Naive B cell (primary cell): ENCODE measurements around the gene KRTAP10-2. TPM values are rescaled to one million over a fixed set of nuclear protein-coding genes. Genes with fewer than 3 reads are reported as not detected.
"Not testable (repeated sequence)": the region's sequence is repeated elsewhere in the genome, so short reads cannot be mapped to it uniquely, and the experiment has no call there.

ENCODE experiments used
- ATAC-seq, 2 donors: fragments of 150-1000 bp; cut with Tn5 transposase; 2 replicates each; pipeline ENCODE4 v1.10.0; 2021; ENCODE audit warnings: low read depth in 2 of 2, mild to moderate bottlenecking in 2 of 2, moderate library complexity in 2 of 2
- DNase-seq: peaks from one replicate; pipeline ENCODE4 v3.0.0; 2022
- H3K27ac Mint-ChIP-seq, 6 donors: one replicate each; pipeline ENCODE4 v1.8.0; 2020 to 2022; ENCODE audit warnings: mild to moderate bottlenecking in 6 of 6, mixed read lengths in 6 of 6, moderate library complexity in 5 of 6, inconsistent platforms in 2 of 6
- H3K27me3 Mint-ChIP-seq, 3 donors: one replicate each; pipeline ENCODE4 v1.8.0; 2021 to 2022; ENCODE audit warnings: mixed read lengths in 3 of 3, mild to moderate bottlenecking in 1 of 3
- H3K36me3 Mint-ChIP-seq, 2 donors: one replicate each; pipeline ENCODE4 v1.8.0; 2020 to 2022; ENCODE audit warnings: mixed read lengths in 2 of 2, inconsistent platforms in 1 of 2, mild to moderate bottlenecking in 1 of 2
- H3K4me1 Mint-ChIP-seq, 3 donors: one replicate each; pipeline ENCODE4 v1.8.0; 2020 to 2022; ENCODE audit warnings: mixed read lengths in 3 of 3, inconsistent platforms in 1 of 3, mild to moderate bottlenecking in 1 of 3, moderate library complexity in 1 of 3
- H3K4me3 Mint-ChIP-seq, 8 donors: one replicate each; pipeline ENCODE4 v1.8.0; 2020 to 2022; ENCODE audit warnings: mild to moderate bottlenecking in 8 of 8, mixed read lengths in 8 of 8, moderate library complexity in 8 of 8, inconsistent platforms in 2 of 8
- H3K9me3 Mint-ChIP-seq, 7 donors: one replicate each; pipeline ENCODE4 v1.8.0; 2020 to 2022; ENCODE audit warnings: mixed read lengths in 7 of 7, mild to moderate bottlenecking in 5 of 7, inconsistent platforms in 2 of 7, moderate library complexity in 1 of 7
- polyA plus RNA-seq, 6 donors: library from polyadenylated mRNA; unstranded; fragments of 300-500 nt; fragmentation: Illumina TruSeq; gene quantifications; one replicate each; pipeline ENCODE4 v1.2.3, GENCODE V29; 2021; ENCODE audit warnings: low read depth in 6 of 6

The KRTAP10-2 gene, protein sequence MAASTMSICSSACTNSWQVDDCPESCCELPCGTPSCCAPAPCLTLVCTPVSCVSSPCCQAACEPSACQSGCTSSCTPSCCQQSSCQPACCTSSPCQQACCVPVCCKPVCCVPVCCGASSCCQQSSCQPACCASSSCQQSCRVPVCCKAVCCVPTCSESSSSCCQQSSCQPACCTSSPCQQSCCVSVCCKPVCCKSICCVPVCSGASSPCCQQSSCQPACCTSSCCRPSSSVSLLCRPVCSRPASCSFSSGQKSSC
- not detected for polyA plus RNA-seq

DNA sequence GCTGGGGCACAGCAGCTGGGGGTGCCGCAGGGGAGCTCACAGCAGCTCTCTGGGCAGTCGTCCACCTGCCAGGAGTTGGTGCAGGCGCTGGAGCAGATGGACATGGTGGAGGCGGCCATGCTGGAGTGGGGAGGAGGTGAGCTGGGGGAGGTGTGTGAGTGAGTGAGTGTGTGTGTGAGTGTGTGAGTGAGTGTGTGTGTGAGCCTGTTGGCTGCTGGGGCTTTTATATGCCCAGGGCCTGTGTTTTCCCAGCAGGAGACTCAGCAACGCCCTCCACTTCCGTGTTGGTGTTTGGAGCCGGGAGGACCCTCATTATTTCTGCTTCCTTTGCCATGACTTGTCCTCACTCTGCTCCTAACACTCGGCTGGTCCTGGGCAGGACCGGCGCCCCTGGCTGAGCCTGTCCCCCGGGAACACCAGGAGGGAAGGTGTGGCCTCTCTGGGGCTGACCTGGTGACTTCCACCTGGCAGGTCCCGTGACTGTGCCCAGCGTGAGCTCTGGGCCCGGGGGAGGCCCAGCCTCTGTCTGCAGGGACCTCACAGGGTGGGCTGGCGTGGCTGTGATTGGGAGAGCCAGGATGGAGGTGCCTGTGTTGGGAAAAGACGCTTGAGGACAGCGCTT lies at the start of gene KRTAP10-2:
TSS of gene KRTAP10-2 (minus strand) at position 166 of the 622 bp plus-strand sequence. CDS start at position 119, 47 bp downstream.
- ATAC-seq, result no peak
- Mint-ChIP-seq H3K27ac (peak within 1 kb of the TSS in 1 of 6 donors; percentile 26), H3K36me3 (peaks cover 13 to 29% of the 10 kb centered on the region in 2 donors), H3K9me3 (peaks cover 9 to 28% (median 18%) of the 10 kb centered on the region in 7 donors), H3K27me3 (peaks cover 20 to 75% (median 53%) of the 10 kb centered on the region in 3 donors), H3K4me3 (no peak within 1 kb of the TSS), H3K4me1 (peaks cover 7 to 20% (median 11%) of the 10 kb centered on the region in 3 donors)
- no peak for DNase-seq

DNA sequence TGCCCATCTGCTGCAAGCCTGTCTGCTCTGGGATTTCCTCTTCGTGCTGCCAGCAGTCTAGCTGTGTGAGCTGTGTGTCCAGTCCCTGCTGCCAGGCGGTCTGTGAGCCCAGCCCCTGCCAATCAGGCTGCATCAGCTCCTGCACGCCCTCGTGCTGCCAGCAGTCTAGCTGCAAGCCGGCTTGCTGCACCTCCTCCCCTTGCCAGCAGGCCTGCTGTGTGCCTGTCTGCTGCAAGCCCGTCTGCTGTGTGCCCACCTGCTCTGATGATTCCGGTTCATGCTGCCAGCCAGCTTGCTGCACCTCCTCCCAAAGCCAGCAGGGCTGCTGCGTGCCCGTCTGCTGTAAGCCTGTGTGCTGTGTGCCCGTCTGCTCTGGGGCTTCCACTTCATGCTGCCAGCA lies 49.8 kb upstream of the KRTAP10-2 start:
- Mint-ChIP-seq H3K27me3 (peaks cover 26 to 64% (median 46%) of the 10 kb centered on the region in 3 donors), H3K9me3 (peaks cover 4 to 40% (median 7%) of the 10 kb centered on the region in 7 donors)

DNA sequence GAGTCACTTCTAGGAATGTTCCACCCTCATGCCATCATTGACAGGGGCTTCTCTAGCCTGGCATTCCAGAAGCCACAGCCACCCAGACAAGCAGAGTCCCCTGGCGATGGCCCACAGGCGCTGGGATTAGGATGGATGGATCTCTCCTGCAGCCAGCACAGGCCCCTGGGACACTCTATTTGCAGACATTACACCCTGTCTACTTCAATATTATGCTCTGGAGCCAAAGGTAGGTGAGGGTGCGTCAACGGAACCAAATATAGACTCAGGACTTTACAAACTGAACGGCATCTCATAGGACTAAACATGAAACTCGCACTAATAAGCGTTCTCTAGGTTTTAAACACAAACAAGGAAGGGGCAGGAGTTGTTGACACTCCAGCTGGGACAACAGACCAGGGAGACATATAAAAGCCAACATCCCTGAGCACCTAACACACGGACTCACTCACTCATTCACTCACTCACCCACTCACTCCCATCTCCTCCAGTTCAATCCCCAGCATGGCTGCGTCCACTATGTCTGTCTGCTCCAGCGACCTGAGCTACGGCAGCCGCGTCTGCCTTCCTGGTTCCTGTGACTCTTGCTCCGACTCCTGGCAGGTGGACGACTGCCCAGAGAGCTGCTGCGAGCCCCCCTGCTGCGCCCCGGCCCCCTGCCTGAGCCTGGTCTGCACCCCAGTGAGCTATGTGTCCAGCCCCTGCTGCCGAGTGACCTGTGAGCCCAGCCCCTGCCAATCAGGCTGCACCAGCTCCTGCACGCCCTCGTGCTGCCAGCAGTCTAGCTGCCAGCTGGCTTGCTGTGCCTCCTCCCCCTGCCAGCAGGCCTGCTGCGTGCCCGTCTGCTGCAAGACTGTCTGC lies 49.0 kb upstream of the KRTAP10-2 start, which contains the start of gene KRTAP10-7:
TSS of gene KRTAP10-7 (plus strand) at position 480 of the 861 bp plus-strand sequence. CDS start at position 505, 25 bp downstream.
- not testable (repeated sequence) for H3K27ac Mint-ChIP-seq, ATAC-seq

More for the DNA sequence above, 49.8 kb upstream of the KRTAP10-2 start:
- DNase-seq, ATAC-seq, H3K27ac Mint-ChIP-seq, H3K4me3 Mint-ChIP-seq, H3K4me1 Mint-ChIP-seq: not testable (repeated sequence)
- H3K36me3 Mint-ChIP-seq, result peaks cover 0 to 11% of the 10 kb centered on the region in 2 donors

DNA sequence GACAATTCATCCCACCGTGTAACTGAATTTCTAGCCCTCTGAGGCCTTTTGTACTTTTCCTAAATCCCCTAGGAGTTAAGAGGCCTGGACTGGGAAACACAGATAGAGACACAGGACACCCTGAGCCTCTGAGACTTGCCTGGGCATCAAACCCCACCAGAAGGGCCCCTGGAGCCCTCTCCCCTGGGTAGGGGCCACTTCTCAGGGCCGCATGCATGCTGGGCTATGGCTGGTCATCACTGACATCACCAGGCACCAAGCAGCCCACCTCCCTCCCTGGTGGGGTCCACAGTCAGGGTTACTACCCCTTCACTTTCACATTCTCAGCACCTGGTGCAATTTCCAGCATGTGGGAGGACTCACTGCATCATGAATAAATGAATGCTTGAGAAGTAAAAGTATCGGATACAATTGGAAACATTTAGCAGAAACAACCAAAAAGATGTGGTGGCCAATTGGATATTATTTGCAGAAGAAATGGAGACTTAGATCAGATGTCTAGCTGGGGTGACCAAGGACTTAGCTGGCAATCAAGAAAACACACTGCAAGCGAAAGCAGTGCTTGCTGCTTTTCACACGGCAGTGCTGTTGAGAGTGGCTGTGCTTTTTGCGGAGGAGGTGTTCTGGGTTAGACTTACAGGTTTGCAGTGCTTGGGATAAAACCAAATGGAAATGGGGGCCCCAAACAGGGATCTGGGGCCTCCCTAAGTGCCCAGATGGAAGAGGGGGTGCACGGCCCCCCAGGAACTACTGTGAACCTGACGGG lies 48.1 kb upstream of the KRTAP10-2 start:
- Mint-ChIP-seq H3K27ac (no peak overlapping the region), H3K4me3 (no peak overlapping the region), H3K27me3 (peaks cover 14 to 51% (median 33%) of the 10 kb centered on the region in 3 donors), H3K36me3 (peaks cover 0 to 11% of the 10 kb centered on the region in 2 donors), H3K9me3 (peaks cover 4 to 23% (median 7%) of the 10 kb centered on the region in 7 donors), H3K4me1 (no peaks in the 10 kb centered on the region)
- ATAC-seq (no peak), DNase-seq (no peak)

More for the DNA sequence above, 49.0 kb upstream of the KRTAP10-2 start, which contains the start of gene KRTAP10-7:
- DNase-seq, H3K4me3 Mint-ChIP-seq, H3K4me1 Mint-ChIP-seq: not testable (repeated sequence)
- Mint-ChIP-seq H3K9me3 (peaks cover 4 to 32% (median 7%) of the 10 kb centered on the region in 7 donors), H3K27me3 (peaks cover 23 to 57% (median 39%) of the 10 kb centered on the region in 3 donors), H3K36me3 (peaks cover 0 to 11% of the 10 kb centered on the region in 2 donors)

DNA sequence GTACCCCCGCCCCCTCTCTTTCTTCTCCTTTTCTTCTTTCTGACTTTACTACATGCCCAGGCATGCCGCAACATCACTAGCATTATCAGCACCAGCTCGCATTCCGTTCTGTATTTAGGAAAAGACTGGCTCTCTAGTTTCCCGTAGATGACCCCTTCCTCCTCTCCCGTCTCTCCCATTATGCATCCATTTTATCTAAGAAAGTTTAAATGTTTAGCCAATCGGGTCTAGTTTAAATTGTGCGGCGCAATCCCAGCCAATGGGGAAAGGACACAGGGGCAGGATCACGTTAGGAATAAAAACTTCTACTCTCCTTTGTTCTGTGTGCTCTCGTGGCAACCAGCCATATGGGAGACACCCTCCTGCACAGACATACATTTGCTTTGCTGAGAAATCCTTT lies 46.8 kb upstream of the KRTAP10-2 start:
- H3K4me1 Mint-ChIP-seq, result no peaks in the 10 kb centered on the region
- H3K9me3 Mint-ChIP-seq, result peaks cover 4 to 15% (median 7%) of the 10 kb centered on the region in 7 donors
- no peak overlapping the region for H3K27ac Mint-ChIP-seq
- ATAC-seq, result no peak
- no peak overlapping the region for H3K4me3 Mint-ChIP-seq
- peaks cover 0 to 11% of the 10 kb centered on the region in 2 donors for H3K36me3 Mint-ChIP-seq
- no peak for DNase-seq
- H3K27me3 Mint-ChIP-seq, result peaks cover 7 to 42% (median 30%) of the 10 kb centered on the region in 3 donors

DNA sequence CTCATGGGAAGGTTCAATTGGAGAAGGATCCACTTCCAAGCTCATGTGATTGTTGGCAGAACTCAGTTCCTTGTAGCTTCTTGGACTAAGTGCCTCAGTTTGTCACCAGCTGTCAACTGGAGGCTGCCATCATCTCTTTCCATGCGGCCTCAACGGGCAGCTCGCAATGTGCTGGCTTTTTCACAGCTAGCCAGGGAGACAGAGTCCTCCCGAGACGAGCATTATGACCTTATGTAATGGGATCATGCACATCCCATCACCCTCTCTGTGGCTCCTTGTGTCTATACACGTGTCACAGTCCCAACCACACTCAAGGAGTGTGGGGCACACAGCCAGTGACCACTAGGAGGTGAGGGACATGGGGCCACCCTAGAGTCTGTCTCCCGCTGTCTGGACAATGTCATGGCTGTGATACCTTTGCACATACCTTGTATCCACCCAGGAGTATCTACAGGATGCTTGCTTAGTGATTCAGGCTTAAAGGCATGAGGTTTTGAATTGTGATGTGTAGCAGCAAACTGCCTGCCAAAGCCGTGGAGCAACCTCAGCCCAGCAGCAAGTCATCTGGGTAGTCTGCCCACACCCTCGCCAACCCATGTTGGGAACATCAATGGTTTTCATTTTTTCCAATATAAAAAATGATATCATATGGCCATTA lies 44.9 kb upstream of the KRTAP10-2 start:
- no peak for DNase-seq
- peaks cover 0 to 11% of the 10 kb centered on the region in 2 donors for H3K36me3 Mint-ChIP-seq
- no peaks in the 10 kb centered on the region for H3K4me1 Mint-ChIP-seq
- no peak for ATAC-seq
- H3K4me3 Mint-ChIP-seq, result no peak overlapping the region
- H3K27me3 Mint-ChIP-seq, result peaks cover 7 to 38% (median 25%) of the 10 kb centered on the region in 3 donors
- H3K9me3 Mint-ChIP-seq, result peaks cover 4 to 15% (median 7%) of the 10 kb centered on the region in 7 donors
- H3K27ac Mint-ChIP-seq, result no peak overlapping the region

DNA sequence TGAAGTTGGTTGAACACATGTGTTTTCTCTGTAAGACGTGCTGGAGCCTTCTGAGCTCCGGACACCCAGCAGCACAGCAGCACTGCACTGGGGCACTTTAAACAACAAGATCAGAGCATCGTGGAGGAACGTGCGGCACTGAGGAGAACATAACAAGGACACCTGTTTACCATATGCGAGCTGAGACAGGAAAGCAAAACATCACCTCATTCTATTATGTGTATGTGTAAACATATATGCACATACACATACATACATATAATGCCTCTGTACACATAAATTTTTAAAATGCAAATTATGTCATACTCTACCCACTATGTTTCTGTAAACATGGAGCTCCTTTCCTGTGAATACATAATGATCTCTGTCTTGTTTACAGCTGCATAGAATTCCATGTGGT lies 44.2 kb upstream of the KRTAP10-2 start:
- ATAC-seq, result no peak
- no peaks in the 10 kb centered on the region for H3K4me1 Mint-ChIP-seq

DNA sequence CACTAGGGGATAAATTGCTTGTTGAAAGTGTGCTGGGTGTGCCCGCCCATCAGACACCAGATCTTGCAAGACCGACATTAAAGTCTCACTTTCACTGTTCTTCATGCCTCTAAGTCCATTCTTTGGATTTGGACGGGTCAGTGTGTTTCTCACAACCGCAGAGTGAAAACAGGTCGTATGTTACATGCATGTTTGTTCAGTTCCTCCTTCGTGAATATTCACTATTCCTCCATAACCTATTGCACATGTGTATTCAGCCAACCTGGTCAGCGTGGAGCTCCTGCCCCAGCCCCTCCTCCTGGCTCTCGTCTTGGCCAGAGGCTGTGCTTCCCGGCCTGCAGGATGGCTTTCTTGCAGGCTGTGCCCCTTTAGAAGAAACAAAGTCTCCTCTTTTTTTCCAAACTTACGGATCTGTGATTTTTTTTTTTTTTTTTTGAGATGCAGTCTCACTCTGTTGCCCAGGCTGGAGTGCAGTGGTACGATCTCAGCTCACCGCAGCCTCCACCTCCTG lies 43.2 kb upstream of the KRTAP10-2 start:
- H3K9me3 Mint-ChIP-seq, result peaks cover 4 to 15% (median 7%) of the 10 kb centered on the region in 7 donors
- H3K4me3 Mint-ChIP-seq, result peak overlapping the region in 1 of 8 donors; percentile 26
- peaks cover 0 to 11% of the 10 kb centered on the region in 2 donors for H3K36me3 Mint-ChIP-seq
- ATAC-seq, result no peak
- no peak for DNase-seq
- peak overlapping the region in 1 of 6 donors; percentile 44 for H3K27ac Mint-ChIP-seq
- peaks cover 7 to 41% (median 41%) of the 10 kb centered on the region in 3 donors for H3K27me3 Mint-ChIP-seq
- no peaks in the 10 kb centered on the region for H3K4me1 Mint-ChIP-seq

More for the DNA sequence above, 44.2 kb upstream of the KRTAP10-2 start:
- no peak for DNase-seq
- Mint-ChIP-seq H3K9me3 (peaks cover 4 to 15% (median 7%) of the 10 kb centered on the region in 7 donors), H3K27me3 (peaks cover 7 to 37% (median 31%) of the 10 kb centered on the region in 3 donors), H3K36me3 (peaks cover 0 to 11% of the 10 kb centered on the region in 2 donors), H3K27ac (no peak overlapping the region), H3K4me3 (no peak overlapping the region)

DNA sequence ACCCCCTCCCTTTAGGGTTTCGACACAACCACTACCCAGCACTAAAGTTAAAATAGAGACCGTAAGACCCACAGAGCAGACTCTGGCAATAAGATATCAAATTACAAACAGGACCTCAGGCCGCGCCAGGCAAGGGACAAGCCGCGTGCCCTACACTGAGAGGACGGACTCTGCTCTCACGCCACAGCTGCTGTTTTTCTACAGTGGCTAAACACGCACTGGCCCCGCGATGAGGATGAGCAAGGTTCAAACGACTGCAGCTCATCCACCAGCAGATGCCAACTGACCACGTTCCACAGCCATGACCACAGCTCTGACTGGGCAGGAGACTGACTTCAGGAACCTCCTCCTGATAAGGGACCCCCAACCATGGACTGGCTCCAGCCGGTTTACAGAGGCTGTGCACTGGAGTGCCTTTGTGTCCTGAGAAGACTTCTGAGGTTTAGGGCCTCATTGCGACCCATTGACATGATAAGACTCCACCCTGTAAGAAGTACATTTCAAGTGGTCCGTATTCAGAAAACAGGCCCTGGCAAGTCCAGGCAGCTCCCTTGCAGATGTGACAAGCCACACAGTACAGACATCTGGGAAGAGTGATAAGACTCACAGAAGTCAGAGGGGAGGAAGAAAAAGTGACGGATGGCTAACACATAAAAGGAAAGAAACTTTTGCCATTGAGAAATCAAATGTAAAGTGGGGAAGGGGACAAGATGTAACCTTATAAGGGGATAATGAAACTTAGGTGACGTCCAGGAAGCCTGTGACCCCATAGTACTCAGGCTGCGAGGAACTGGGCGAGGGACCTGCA lies 42.5 kb upstream of the KRTAP10-2 start:
- Mint-ChIP-seq H3K4me3 (no peak overlapping the region), H3K4me1 (no peaks in the 10 kb centered on the region), H3K27ac (peak overlapping the region in 2 of 6 donors; percentile 7 to 12), H3K9me3 (peaks cover 4 to 10% (median 5%) of the 10 kb centered on the region in 7 donors), H3K27me3 (peaks cover 9 to 42% (median 41%) of the 10 kb centered on the region in 3 donors), H3K36me3 (peaks cover 0 to 9% of the 10 kb centered on the region in 2 donors)
- ATAC-seq (no peak), DNase-seq (no peak)

DNA sequence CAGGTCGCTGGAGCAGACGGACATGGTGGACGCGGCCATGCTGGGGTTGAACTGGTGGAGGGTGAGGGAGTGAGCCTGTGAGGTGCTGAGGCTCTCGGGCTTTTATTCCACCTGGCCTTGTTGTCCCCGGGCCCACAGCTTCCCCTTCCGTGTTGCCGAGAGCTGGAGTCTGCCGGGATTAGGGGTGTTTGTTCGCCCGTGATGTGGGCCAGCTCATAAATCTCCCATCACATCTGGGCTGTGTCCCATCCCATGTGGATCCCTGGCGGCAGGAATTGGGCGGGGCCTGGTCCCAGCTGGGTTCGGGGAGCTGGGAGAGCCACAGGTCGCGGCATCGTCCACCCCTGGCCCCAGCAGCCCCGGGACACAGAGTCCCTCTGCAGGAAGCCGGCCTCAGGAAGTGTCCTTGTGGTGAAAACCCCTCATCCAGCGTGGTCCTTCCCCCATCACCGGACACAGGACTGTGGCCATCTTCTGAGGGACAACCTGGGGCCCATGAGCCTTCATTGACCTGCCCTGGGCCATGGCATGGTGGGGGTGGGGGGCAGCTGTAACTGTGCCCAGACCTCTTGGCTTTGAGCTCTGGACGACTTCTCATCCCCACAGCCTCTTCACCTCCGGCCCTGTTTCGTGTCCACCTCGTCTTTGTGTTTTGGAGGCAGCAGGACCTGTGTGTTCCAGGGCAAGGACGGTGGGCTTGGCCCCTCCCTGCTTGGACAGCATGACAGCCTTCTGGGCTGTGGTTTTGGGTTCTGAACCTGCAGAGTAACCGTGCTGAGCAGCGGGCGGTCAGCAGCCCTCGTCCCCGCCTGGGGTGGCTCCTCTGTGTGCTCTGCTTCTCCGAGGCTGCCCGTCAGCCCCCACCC lies 41.4 kb upstream of the KRTAP10-2 start, which contains the start of gene KRTAP10-6:
TSS of gene KRTAP10-6 (minus strand) at position 60 of the 866 bp plus-strand sequence. CDS start at position 39, 21 bp downstream.
- ATAC-seq, result no peak
- Mint-ChIP-seq H3K4me3 (no peak within 1 kb of the TSS), H3K27ac (no peak within 1 kb of the TSS), H3K9me3 (peaks cover 0 to 2% (median 0%) of the 10 kb centered on the region in 7 donors), H3K27me3 (peaks cover 3 to 38% (median 30%) of the 10 kb centered on the region in 3 donors), H3K4me1 (no peaks in the 10 kb centered on the region), H3K36me3 (no peaks in the 10 kb centered on the region)
- DNase-seq, result no peak
